IMR-90 (cell line): ENCODE results near the gene HNRNPC. TPM values are rescaled to one million over a fixed set of nuclear protein-coding genes. Genes with fewer than 3 reads are reported as not detected.

Source experiments
- ATAC-seq: fragments of 200-7000 bp; cut with Tn5 transposase; 2 replicates; pipeline ENCODE4 v1.9.1; 2020; ENCODE audit warnings: low read depth, mild to moderate bottlenecking, moderate library complexity
- BruUV-seq: library from RNA; stranded (reverse); fragments of 400-500 nt; replicated peaks from 2 replicates; lab custom pipeline; 2021; lab: Mats Ljungman, UMichigan
- CTCF ChIA-PET: fragments of 300-600 bp; formaldehyde crosslinking; extraction: SDS; loops from one replicate; lab custom pipeline; 2021; ENCODE audit warnings: antibody characterized with exemption; lab: Yijun Ruan, JAX
- POLR2A ChIA-PET: fragments of 300-600 bp; sonication (Branson Sonifier 250); formaldehyde crosslinking; loops from one replicate; lab custom pipeline; 2022; ENCODE audit warnings: antibody characterized with exemption; ENCODE audit not compliant: unreplicated experiment; lab: Charles Lee
- DNase-seq: peaks from one replicate; pipeline ENCODE4 v3.0.0; 2013
- H2AFZ ChIP-seq: replicated peaks from 2 replicates; pipeline ENCODE3; 2013; ENCODE audit warnings: low read length, mild to moderate bottlenecking; ENCODE audit not compliant: poor library complexity
- H2AK5ac ChIP-seq: 2 replicates; pipeline ENCODE4 v1.6.1; 2013; ENCODE audit warnings: low read depth, low read length, inconsistent platforms
- H2AK9ac ChIP-seq: replicated peaks from 2 replicates; pipeline ENCODE3; 2013; ENCODE audit warnings: mild to moderate bottlenecking, low read depth, low read length, moderate library complexity; ENCODE audit not compliant: poor library complexity
- H2BK120ac ChIP-seq: 2 replicates; pipeline ENCODE4 v1.6.1; 2013; ENCODE audit warnings: low read depth, low read length, inconsistent platforms
- H2BK15ac ChIP-seq: 3 replicates; pipeline ENCODE4 v1.6.1; 2013; ENCODE audit warnings: low read depth, low read length, inconsistent platforms
- H2BK20ac ChIP-seq: 2 replicates; pipeline ENCODE4 v1.6.1; 2013; ENCODE audit warnings: low read depth, mild to moderate bottlenecking, inconsistent platforms, low read length, moderate library complexity
- H2BK5ac ChIP-seq: 2 replicates; pipeline ENCODE4 v1.6.1; 2013; ENCODE audit warnings: mild to moderate bottlenecking, low read depth, low read length, inconsistent platforms; ENCODE audit not compliant: poor library complexity, severe bottlenecking
- H3K14ac ChIP-seq: replicated peaks from 2 replicates; pipeline ENCODE4 v1.6.1; 2013; ENCODE audit warnings: low read depth, low read length, inconsistent platforms
- H3K18ac ChIP-seq: 2 replicates; pipeline ENCODE4 v1.6.1; 2013; ENCODE audit warnings: low read depth, low read length, control low read depth
- H3K23ac ChIP-seq: 2 replicates; pipeline ENCODE4 v1.6.1; 2013; ENCODE audit warnings: low read depth, low read length, inconsistent platforms
- H3K27ac ChIP-seq: 2 replicates; pipeline ENCODE4 v1.5.1; 2013; ENCODE audit warnings: mild to moderate bottlenecking, control low read depth, low read length; ENCODE audit not compliant: insufficient read depth
- H3K27me3 ChIP-seq: 2 replicates; pipeline ENCODE4 v1.6.1; 2013; ENCODE audit warnings: low read length; ENCODE audit not compliant: control insufficient read depth, insufficient read depth
- H3K36me3 ChIP-seq: 2 replicates; pipeline ENCODE4 v1.6.1; 2013; ENCODE audit warnings: low read length, mixed read lengths; ENCODE audit not compliant: control insufficient read depth, insufficient read depth
- H3K4ac ChIP-seq: 2 replicates; pipeline ENCODE4 v1.6.1; 2013; ENCODE audit warnings: low read depth, low read length, inconsistent platforms
- H3K4me1 ChIP-seq: 2 replicates; pipeline ENCODE4 v1.6.1; 2013; ENCODE audit warnings: low read length, mixed read lengths; ENCODE audit not compliant: control insufficient read depth, insufficient read depth
- H3K4me2 ChIP-seq: 2 replicates; pipeline ENCODE4 v1.6.1; 2013; ENCODE audit warnings: low read depth, mild to moderate bottlenecking, control low read depth, low read length, moderate library complexity
- H3K4me3 ChIP-seq: 2 replicates; pipeline ENCODE4 v1.5.1; 2013; ENCODE audit warnings: low read depth, mild to moderate bottlenecking, control low read depth, low read length, moderate library complexity; ENCODE audit not compliant: insufficient read depth
- H3K56ac ChIP-seq: 2 replicates; pipeline ENCODE4 v1.6.1; 2013; ENCODE audit warnings: low read length, inconsistent platforms; ENCODE audit not compliant: insufficient read depth; ENCODE audit errors: extremely low read depth
- H3K79me1 ChIP-seq, 2 experiments: 2 replicates each; pipeline ENCODE4 v1.6.1; 2013; ENCODE audit warnings: low read length in 2 of 2, inconsistent platforms in 1 of 2, low read depth in 1 of 2
- H3K9ac ChIP-seq: 2 replicates; pipeline ENCODE4 v1.6.1; 2013; ENCODE audit warnings: low read depth, low read length, control low read depth
- H3K9me1 ChIP-seq: 2 replicates; pipeline ENCODE4 v1.6.1; 2013; ENCODE audit warnings: low read length, inconsistent platforms; ENCODE audit not compliant: insufficient read depth
- H3K9me3 ChIP-seq: 2 replicates; pipeline ENCODE4 v1.6.1; 2013; ENCODE audit warnings: low read length; ENCODE audit not compliant: control insufficient read depth, insufficient read depth
- H4K20me1 ChIP-seq: 2 replicates; pipeline ENCODE4 v1.6.1; 2013; ENCODE audit warnings: low read length, inconsistent platforms; ENCODE audit not compliant: insufficient read depth
- H4K5ac ChIP-seq: 2 replicates; pipeline ENCODE4 v1.6.1; 2013; ENCODE audit warnings: mild to moderate bottlenecking, low read depth, low read length, control low read depth
- H4K8ac ChIP-seq, 2 experiments: 2 replicates each; pipeline ENCODE4 v1.6.1; 2013; ENCODE audit warnings: low read depth in 2 of 2, low read length in 2 of 2, control low read depth in 1 of 2, inconsistent platforms in 1 of 2
- H4K91ac ChIP-seq: 2 replicates; pipeline ENCODE4 v1.6.1; 2013; ENCODE audit warnings: low read depth, low read length, inconsistent platforms; ENCODE audit not compliant: insufficient read depth
- CEBPB ChIP-seq: IDR thresholded peaks from 2 replicates; pipeline ENCODE4 v1.6.1; 2012; ENCODE audit warnings: low read depth, low read length, improper control_type of control experiment
- CHD1 ChIP-seq: IDR thresholded peaks from 2 replicates; pipeline ENCODE4 v1.6.1; 2012; ENCODE audit warnings: low read depth, low read length, improper control_type of control experiment
- FOS ChIP-seq: fragments of 150-350 bp; IDR thresholded peaks from 2 replicates; pipeline ENCODE4 v1.6.1; 2016; ENCODE audit warnings: low read depth, low read length
- MXI1 ChIP-seq: IDR thresholded peaks from 2 replicates; pipeline ENCODE4 v1.6.1; 2012; ENCODE audit warnings: low read depth, mild to moderate bottlenecking, low read length, moderate library complexity, borderline replicate concordance
- NFE2L2 ChIP-seq: fragments of 150-350 bp; IDR thresholded peaks from 2 replicates; pipeline ENCODE4 v1.6.1; 2016; ENCODE audit warnings: low read depth, mild to moderate bottlenecking, low read length
- POLR2A ChIP-seq: IDR thresholded peaks from 2 replicates; pipeline ENCODE4 v1.6.1; 2012; ENCODE audit warnings: mild to moderate bottlenecking, low read depth, low read length
- RCOR1 ChIP-seq: IDR thresholded peaks from 2 replicates; pipeline ENCODE4 v1.6.1; 2012; ENCODE audit warnings: mild to moderate bottlenecking, low read length, improper control_type of control experiment; ENCODE audit not compliant: insufficient replicate concordance
- SMC3 ChIP-seq: fragments of 150-350 bp; IDR thresholded peaks from 2 replicates; pipeline ENCODE4 v1.6.1; 2016; ENCODE audit warnings: low read depth, mild to moderate bottlenecking, antibody characterized with exemption, low read length, moderate library complexity
- WGBS, 2 experiments: methylation state at CpG; one replicate each; pipeline versions ENCODE4 v1.1.5 to v1.1.7; 2013; ENCODE audit warnings: missing lambda C conversion rate in 2 of 2; ENCODE audit not compliant: insufficient read length in 1 of 2; ENCODE audit errors: extremely low coverage in 2 of 2; 5-methylcytosine and 5-hydroxymethylcytosine counted together
- dilution Hi-C: fragments of 300-500 bp; cut with HindIII; formaldehyde crosslinking; loops from one replicate; pipeline ENCODE4 v1.14.3; 2018; ENCODE audit warnings: low sequenced_read_pairs; ENCODE audit not compliant: unreplicated experiment
- in situ Hi-C: fragments of 300-500 bp; cut with MboI; formaldehyde crosslinking; loops from 3 replicates; pipeline ENCODE4 v1.14.3; 2019; ENCODE audit warnings: low sequenced_read_pairs, inconsistent platforms, mixed read lengths
- intact Hi-C: fragments of 100-400 bp; cut with micrococcal nuclease; formaldehyde crosslinking; loops from 2 replicates; pipeline ENCODE4 v1.10.0; 2022
- polyA plus RNA-seq, 3 experiments: library from polyadenylated mRNA; depleted of rRNA; stranded (reverse); fragments of >200 nt; gene quantifications; 2 replicates each; pipeline ENCODE4 v1.2.3, GENCODE V29; 2012; ENCODE audit warnings: low replicate concordance in 1 of 3
- total RNA-seq: library from RNA; depleted of rRNA; stranded (reverse); fragments of >200 nt; gene quantifications from 2 replicates; pipeline ENCODE4 v1.2.3, GENCODE V29; 2012
- TF ChIP-seq, protein P1 (sequence below): fragments of 150-350 bp; IDR thresholded peaks from 2 replicates; pipeline ENCODE4 v1.6.1; 2016; ENCODE audit warnings: low read depth, mild to moderate bottlenecking, low read length, moderate library complexity, borderline replicate concordance
- TF ChIP-seq, protein P2 (sequence below): conservative IDR thresholded peaks from 2 replicates; pipeline ENCODE4 v1.5.1; 2012; ENCODE audit warnings: mild to moderate bottlenecking, low read depth, low read length, improper control_type of control experiment
- TF ChIP-seq, protein P3 (sequence below): fragments of 150-350 bp; IDR thresholded peaks from 2 replicates; pipeline ENCODE4 v1.6.1; 2017; ENCODE audit warnings: mild to moderate bottlenecking, antibody characterized with exemption, low read length, low read depth

Gene HNRNPC
- total and polyA plus RNA-seq, 2 of the 4 experiments (the other 2 are of a cell fraction) = 308 to 615 TPM

DNA sequence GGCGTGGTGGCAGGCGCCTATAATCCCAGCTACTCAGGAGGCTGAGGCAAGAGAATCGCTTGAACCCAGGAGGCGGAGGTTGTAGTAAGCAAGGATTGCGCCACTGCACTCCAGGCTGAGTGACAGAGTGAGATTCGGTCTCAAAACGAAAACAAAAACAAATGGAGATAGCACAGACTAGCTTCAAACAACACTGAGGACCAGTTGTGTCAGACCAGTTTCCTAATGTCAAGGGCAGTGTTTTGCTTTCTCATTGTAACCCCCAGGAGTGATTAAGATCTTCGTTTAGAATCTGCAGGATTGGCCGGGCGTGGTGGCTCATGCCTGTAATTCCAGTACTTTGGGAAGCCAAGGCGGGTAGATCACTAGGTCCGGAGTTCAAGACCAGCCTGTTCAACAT is 29.1 kb upstream of the HNRNPC start:
- H3K4me1 ChIP-seq = no peaks in the 10 kb centered on the region
- H3K23ac ChIP-seq = no peak overlapping the region
- CTCF ChIA-PET = interaction anchor here (0.5 to 1.5 kb wide), 2 partner anchors 12 to 28 kb away, joined by 5 read pairs; no protein-coding TSS in a partner anchor
- H3K27ac ChIP-seq = no peak overlapping the region
- no peak overlapping the region for H3K4ac ChIP-seq
- dilution Hi-C loops = no loop called here
- no peak overlapping the region for H4K5ac ChIP-seq
- TF ChIP-seq, protein P1, sequence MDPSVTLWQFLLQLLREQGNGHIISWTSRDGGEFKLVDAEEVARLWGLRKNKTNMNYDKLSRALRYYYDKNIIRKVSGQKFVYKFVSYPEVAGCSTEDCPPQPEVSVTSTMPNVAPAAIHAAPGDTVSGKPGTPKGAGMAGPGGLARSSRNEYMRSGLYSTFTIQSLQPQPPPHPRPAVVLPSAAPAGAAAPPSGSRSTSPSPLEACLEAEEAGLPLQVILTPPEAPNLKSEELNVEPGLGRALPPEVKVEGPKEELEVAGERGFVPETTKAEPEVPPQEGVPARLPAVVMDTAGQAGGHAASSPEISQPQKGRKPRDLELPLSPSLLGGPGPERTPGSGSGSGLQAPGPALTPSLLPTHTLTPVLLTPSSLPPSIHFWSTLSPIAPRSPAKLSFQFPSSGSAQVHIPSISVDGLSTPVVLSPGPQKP = no peak
- TF ChIP-seq, protein P2, sequence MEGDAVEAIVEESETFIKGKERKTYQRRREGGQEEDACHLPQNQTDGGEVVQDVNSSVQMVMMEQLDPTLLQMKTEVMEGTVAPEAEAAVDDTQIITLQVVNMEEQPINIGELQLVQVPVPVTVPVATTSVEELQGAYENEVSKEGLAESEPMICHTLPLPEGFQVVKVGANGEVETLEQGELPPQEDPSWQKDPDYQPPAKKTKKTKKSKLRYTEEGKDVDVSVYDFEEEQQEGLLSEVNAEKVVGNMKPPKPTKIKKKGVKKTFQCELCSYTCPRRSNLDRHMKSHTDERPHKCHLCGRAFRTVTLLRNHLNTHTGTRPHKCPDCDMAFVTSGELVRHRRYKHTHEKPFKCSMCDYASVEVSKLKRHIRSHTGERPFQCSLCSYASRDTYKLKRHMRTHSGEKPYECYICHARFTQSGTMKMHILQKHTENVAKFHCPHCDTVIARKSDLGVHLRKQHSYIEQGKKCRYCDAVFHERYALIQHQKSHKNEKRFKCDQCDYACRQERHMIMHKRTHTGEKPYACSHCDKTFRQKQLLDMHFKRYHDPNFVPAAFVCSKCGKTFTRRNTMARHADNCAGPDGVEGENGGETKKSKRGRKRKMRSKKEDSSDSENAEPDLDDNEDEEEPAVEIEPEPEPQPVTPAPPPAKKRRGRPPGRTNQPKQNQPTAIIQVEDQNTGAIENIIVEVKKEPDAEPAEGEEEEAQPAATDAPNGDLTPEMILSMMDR = no peak
- TF ChIP-seq CEBPB = no peak
- no peak for TF ChIP-seq CHD1
- no peak for TF ChIP-seq SMC3
- no peak for TF ChIP-seq RCOR1
- TF ChIP-seq NFE2L2 = no peak
- no peak for TF ChIP-seq MXI1
- no peak for TF ChIP-seq FOS
- no peak for TF ChIP-seq POLR2A
- TF ChIP-seq, protein P3, sequence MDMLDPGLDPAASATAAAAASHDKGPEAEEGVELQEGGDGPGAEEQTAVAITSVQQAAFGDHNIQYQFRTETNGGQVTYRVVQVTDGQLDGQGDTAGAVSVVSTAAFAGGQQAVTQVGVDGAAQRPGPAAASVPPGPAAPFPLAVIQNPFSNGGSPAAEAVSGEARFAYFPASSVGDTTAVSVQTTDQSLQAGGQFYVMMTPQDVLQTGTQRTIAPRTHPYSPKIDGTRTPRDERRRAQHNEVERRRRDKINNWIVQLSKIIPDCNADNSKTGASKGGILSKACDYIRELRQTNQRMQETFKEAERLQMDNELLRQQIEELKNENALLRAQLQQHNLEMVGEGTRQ = no peak
- H4K91ac ChIP-seq = no peak overlapping the region
- no peak overlapping the region for H2BK15ac ChIP-seq
- 82% methylated on average over 7 of the region's 12 CpGs; no CpG with 5 or more reads in 1 of the 2 experiments for WGBS, 2 experiments
- no peaks in the 10 kb centered on the region for H3K9me3 ChIP-seq
- no peak overlapping the region for H3K18ac ChIP-seq
- H3K14ac ChIP-seq = no peak overlapping the region
- no peaks in the 10 kb centered on the region for H4K20me1 ChIP-seq
- POLR2A ChIA-PET = no interaction called here
- H2BK120ac ChIP-seq = no peak overlapping the region
- H3K4me2 ChIP-seq = no peak overlapping the region
- no peak overlapping the region for H3K9ac ChIP-seq
- H3K36me3 ChIP-seq = no peaks in the 10 kb centered on the region
- no peaks in the 10 kb centered on the region for H3K9me1 ChIP-seq
- in situ Hi-C loops = no loop called here
- H2BK20ac ChIP-seq = no peak overlapping the region
- no peak for ATAC-seq
- no peak overlapping the region for H2AFZ ChIP-seq
- no peak overlapping the region for H2BK5ac ChIP-seq
- BruUV-seq = no TSS peak
- no peak overlapping the region for H2AK5ac ChIP-seq
- no peak overlapping the region for H4K8ac ChIP-seq
- intact Hi-C loops = no loop called here
- H3K4me3 ChIP-seq = no peak overlapping the region
- H3K27me3 ChIP-seq = peaks cover 18% of the 10 kb centered on the region
- no peak for DNase-seq
- H3K79me1 ChIP-seq = no peaks in the 10 kb centered on the region
- H3K56ac ChIP-seq = no peak overlapping the region
- no peak overlapping the region for H2AK9ac ChIP-seq
